ENCODE results near the gene RPLP2.

DNA sequence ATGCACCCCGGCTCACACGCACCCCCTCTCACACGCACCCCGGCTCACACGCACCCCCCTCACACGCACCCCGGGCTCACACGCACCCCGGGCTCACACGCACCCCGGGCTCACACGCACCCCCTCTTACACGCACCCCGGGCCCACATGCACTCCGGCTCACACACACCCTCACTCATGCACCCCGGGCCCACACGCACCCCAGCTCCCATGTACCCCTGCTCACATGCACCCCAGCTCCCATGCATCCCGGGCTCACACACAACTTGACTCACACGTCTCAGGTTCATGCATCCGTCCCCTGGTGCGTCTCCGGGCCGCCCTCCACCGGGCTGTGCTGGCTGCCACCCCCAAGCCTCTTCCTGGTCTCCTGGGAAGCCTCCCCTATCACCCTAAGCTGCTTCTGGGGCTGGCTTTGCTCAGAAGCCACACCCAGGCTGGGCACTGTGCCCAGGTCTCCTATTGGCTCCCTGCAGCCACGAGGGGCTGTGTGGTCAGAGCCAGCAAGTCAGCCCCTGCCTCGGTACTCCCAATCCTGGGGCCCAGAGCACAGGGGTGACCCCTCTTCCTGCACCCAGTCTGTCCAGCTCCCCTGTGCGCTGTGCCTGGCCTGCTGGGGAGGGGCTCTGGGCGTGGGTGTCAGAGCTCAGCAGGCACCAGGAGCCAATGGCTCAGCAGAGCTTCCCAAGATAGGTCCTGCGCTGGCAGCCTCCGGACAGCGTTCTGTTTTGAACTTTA is 49.8 kb downstream of the RPLP2 start:
- TF ChIP-seq, protein P1, sequence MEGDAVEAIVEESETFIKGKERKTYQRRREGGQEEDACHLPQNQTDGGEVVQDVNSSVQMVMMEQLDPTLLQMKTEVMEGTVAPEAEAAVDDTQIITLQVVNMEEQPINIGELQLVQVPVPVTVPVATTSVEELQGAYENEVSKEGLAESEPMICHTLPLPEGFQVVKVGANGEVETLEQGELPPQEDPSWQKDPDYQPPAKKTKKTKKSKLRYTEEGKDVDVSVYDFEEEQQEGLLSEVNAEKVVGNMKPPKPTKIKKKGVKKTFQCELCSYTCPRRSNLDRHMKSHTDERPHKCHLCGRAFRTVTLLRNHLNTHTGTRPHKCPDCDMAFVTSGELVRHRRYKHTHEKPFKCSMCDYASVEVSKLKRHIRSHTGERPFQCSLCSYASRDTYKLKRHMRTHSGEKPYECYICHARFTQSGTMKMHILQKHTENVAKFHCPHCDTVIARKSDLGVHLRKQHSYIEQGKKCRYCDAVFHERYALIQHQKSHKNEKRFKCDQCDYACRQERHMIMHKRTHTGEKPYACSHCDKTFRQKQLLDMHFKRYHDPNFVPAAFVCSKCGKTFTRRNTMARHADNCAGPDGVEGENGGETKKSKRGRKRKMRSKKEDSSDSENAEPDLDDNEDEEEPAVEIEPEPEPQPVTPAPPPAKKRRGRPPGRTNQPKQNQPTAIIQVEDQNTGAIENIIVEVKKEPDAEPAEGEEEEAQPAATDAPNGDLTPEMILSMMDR (conservative IDR thresholded peaks at IDR 0.05; ENCODE audit: low read depth, low read length) = no peak
- no peak for TF ChIP-seq EZH2 (IDR thresholded peaks at IDR 0.05; ENCODE audit: borderline replicate concordance, low read depth, low read length, poor library complexity, severe bottlenecking)
